ENCODE results near the gene LRRK2. TPM values are rescaled to one million over a fixed set of nuclear protein-coding genes. Genes with fewer than 3 reads are reported as not detected.
"Not testable (repeated sequence)": the region's sequence is repeated elsewhere in the genome, so short reads cannot be mapped to it uniquely, and the experiment has no call there.

The LRRK2 gene
- total RNA-seq, 1 experiment from 2014 or later, result 0.26 TPM

- no peaks in the 10 kb centered on the region for H4K20me1 ChIP-seq (ENCODE audit: insufficient read depth)
- no peak overlapping the region for H3K27ac ChIP-seq
- H3F3A ChIP-seq (ENCODE audit: insufficient read depth, low read depth), result no peaks in the 10 kb centered on the region
- intact Hi-C loops (cut with micrococcal nuclease; ENCODE audit: unreplicated experiment), result no loop called here
- ChIA-PET POLR2A (ENCODE audit: unreplicated experiment) (no interaction called here), CTCF (no interaction called here)
- no peak overlapping the region for H3K4me2 ChIP-seq
- H3K27me3 ChIP-seq (ENCODE audit: insufficient read depth, low read depth), result no peaks in the 10 kb centered on the region
- no peak for DNase-seq
- no peaks in the 10 kb centered on the region for H3K9me3 ChIP-seq (ENCODE audit: insufficient read depth, low read depth)
- H3K79me2 ChIP-seq (ENCODE audit: low read depth), result no peaks in the 10 kb centered on the region
- H3K4me3 ChIP-seq, result no peak overlapping the region
- no peaks in the 10 kb centered on the region for H3K9me2 ChIP-seq (ENCODE audit: insufficient read depth)
- BruUV-seq (replicated peaks), result no TSS peak
- H3K4me1 ChIP-seq (replicated peaks; ENCODE audit: insufficient read depth), result no peaks in the 10 kb centered on the region
- no peak overlapping the region for H2AFZ ChIP-seq
- H3K36me3 ChIP-seq (ENCODE audit: low read depth), result no peaks in the 10 kb centered on the region
- TF ChIP-seq, protein P1, sequence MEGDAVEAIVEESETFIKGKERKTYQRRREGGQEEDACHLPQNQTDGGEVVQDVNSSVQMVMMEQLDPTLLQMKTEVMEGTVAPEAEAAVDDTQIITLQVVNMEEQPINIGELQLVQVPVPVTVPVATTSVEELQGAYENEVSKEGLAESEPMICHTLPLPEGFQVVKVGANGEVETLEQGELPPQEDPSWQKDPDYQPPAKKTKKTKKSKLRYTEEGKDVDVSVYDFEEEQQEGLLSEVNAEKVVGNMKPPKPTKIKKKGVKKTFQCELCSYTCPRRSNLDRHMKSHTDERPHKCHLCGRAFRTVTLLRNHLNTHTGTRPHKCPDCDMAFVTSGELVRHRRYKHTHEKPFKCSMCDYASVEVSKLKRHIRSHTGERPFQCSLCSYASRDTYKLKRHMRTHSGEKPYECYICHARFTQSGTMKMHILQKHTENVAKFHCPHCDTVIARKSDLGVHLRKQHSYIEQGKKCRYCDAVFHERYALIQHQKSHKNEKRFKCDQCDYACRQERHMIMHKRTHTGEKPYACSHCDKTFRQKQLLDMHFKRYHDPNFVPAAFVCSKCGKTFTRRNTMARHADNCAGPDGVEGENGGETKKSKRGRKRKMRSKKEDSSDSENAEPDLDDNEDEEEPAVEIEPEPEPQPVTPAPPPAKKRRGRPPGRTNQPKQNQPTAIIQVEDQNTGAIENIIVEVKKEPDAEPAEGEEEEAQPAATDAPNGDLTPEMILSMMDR (conservative IDR thresholded peaks at IDR 0.05), result no peak
- TF ChIP-seq EZH2 (IDR thresholded peaks at IDR 0.05; ENCODE audit: low read depth), result no peak
These were observed 14.9 kb upstream of the LRRK2 start for GRCh38 chr12:40209886-40210285.

DNA sequence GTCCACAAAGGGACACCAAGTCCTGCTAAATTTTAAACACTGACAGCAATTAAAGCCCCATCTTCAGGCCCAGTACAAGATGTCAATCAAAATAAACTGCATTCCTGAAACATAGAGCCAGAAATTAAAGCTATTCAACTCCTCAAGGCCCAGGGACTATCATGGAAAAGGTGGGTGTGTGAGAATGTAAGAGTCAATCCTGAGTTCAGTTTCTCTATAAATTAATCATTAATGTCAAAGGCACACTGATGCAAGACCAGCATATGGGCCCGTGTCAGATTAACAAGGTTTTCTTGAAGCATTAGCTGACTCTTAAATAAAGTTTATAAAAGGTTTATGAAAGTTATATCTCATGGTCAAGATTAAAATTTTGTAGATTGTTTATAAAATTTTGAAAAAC, 13.6 kb upstream of the LRRK2 start:
- H3K9me2 ChIP-seq (ENCODE audit: insufficient read depth); H3F3A ChIP-seq (ENCODE audit: insufficient read depth, low read depth); DNase-seq; H2AFZ ChIP-seq; H3K79me2 ChIP-seq (ENCODE audit: low read depth); H3K4me2 ChIP-seq; CTCF ChIA-PET; H3K36me3 ChIP-seq (ENCODE audit: low read depth); H3K27me3 ChIP-seq (ENCODE audit: insufficient read depth, low read depth); H3K9me3 ChIP-seq (ENCODE audit: insufficient read depth, low read depth); POLR2A ChIA-PET (ENCODE audit: unreplicated experiment); BruUV-seq (replicated peaks); H3K27ac ChIP-seq; H4K20me1 ChIP-seq (ENCODE audit: insufficient read depth); H3K4me3 ChIP-seq; H3K4me1 ChIP-seq (replicated peaks; ENCODE audit: insufficient read depth); intact Hi-C loops (cut with micrococcal nuclease; ENCODE audit: unreplicated experiment): not testable (repeated sequence)

- Histone ChIP-seq H3K4me1 (replicated peaks; ENCODE audit: insufficient read depth) (no peaks in the 10 kb centered on the region), H3F3A (ENCODE audit: insufficient read depth, low read depth) (no peaks in the 10 kb centered on the region), H3K4me3 (no peak overlapping the region), H4K20me1 (ENCODE audit: insufficient read depth) (no peaks in the 10 kb centered on the region), H3K36me3 (ENCODE audit: low read depth) (no peaks in the 10 kb centered on the region), H2AFZ (no peak overlapping the region), H3K4me2 (no peak overlapping the region), H3K79me2 (ENCODE audit: low read depth) (no peaks in the 10 kb centered on the region), H3K27me3 (ENCODE audit: insufficient read depth, low read depth) (no peaks in the 10 kb centered on the region), H3K9me2 (ENCODE audit: insufficient read depth) (no peaks in the 10 kb centered on the region), H3K27ac (no peak overlapping the region), H3K9me3 (ENCODE audit: insufficient read depth, low read depth) (no peaks in the 10 kb centered on the region)
- no TSS peak for BruUV-seq (replicated peaks)
- POLR2A ChIA-PET (ENCODE audit: unreplicated experiment), result interaction anchor here (0.6 kb wide), 1 partner anchor 872 kb away, joined by 9 read pairs; no protein-coding TSS in a partner anchor
- intact Hi-C loops (cut with micrococcal nuclease; ENCODE audit: unreplicated experiment), result no loop called here
- no peak for DNase-seq
- TF ChIP-seq, protein P1 (conservative IDR thresholded peaks at IDR 0.05), result no peak
- TF ChIP-seq EZH2 (IDR thresholded peaks at IDR 0.05; ENCODE audit: low read depth), result no peak
- CTCF ChIA-PET, result no interaction called here
These were observed 12.2 kb upstream of the LRRK2 start for GRCh38 chr12:40212566-40212965.

- Histone ChIP-seq H2AFZ (no peak overlapping the region), H3K4me1 (replicated peaks; ENCODE audit: insufficient read depth) (no peaks in the 10 kb centered on the region), H3K27me3 (ENCODE audit: insufficient read depth, low read depth) (no peaks in the 10 kb centered on the region), H3K9me3 (ENCODE audit: insufficient read depth, low read depth) (no peaks in the 10 kb centered on the region; the same call in 1 of the 2 replicates), H3K36me3 (ENCODE audit: low read depth) (no peaks in the 10 kb centered on the region), H3K27ac (no peak overlapping the region), H3F3A (ENCODE audit: insufficient read depth, low read depth) (no peaks in the 10 kb centered on the region), H3K4me2 (no peak overlapping the region), H3K9me2 (ENCODE audit: insufficient read depth) (no peaks in the 10 kb centered on the region), H3K4me3 (no peak overlapping the region), H4K20me1 (ENCODE audit: insufficient read depth) (no peaks in the 10 kb centered on the region), H3K79me2 (ENCODE audit: low read depth) (no peaks in the 10 kb centered on the region)
- TF ChIP-seq, protein P1 (conservative IDR thresholded peaks at IDR 0.05), result no peak
- TF ChIP-seq EZH2 (IDR thresholded peaks at IDR 0.05; ENCODE audit: low read depth), result no peak
- BruUV-seq (replicated peaks), result no TSS peak
- CTCF ChIA-PET, result no interaction called here
- intact Hi-C loops (cut with micrococcal nuclease; ENCODE audit: unreplicated experiment), result no loop called here
- DNase-seq, result no peak
- POLR2A ChIA-PET (ENCODE audit: unreplicated experiment), result no interaction called here
These were observed 8.8 kb upstream of the LRRK2 start for GRCh38 chr12:40215982-40216381.
